Measurements from ENCODE around the gene ATP1A1.

- TF ChIP-seq CTCF (IDR thresholded peaks at IDR 0.05) (no peak), EZH2 (IDR thresholded peaks at IDR 0.05; ENCODE audit: borderline replicate concordance, insufficient read depth, low read depth, low read length, poor library complexity, severe bottlenecking) (no peak)
These were observed 20.7 kb downstream of the ATP1A1 start for GRCh38 chr1:116393792-116394191.
